Tibial nerve (tissue), 4 donors: ENCODE results near the gene COQ2. TPM values are rescaled to one million over a fixed set of nuclear protein-coding genes. Genes with fewer than 3 reads are reported as not detected.
"Not testable (repeated sequence)": the region's sequence is repeated elsewhere in the genome, so short reads cannot be mapped to it uniquely, and the experiment has no call there.

Source experiments
- DNase-seq, 2 donors: peaks; one replicate each; pipeline ENCODE4 v3.0.0-alpha.2; 2019; ENCODE audit warnings: low spot score in 2 of 2
- H3K27ac ChIP-seq, 4 donors: fragments of 200-600 bp; sonication (generic) in 3 of 4; one replicate each; pipeline ENCODE4 v1.5.1; 2017 to 2019; ENCODE audit warnings: mild to moderate bottlenecking in 1 of 4
- H3K27me3 ChIP-seq, 2 donors: fragments of 200-600 bp; sonication (generic) in 1 of 2; one replicate each; pipeline versions ENCODE4 v1.5.1 to v1.6.0; 2017 to 2019
- H3K36me3 ChIP-seq, 3 donors: fragments of 200-600 bp; sonication (generic); one replicate each; pipeline ENCODE4 v1.5.1; 2018 to 2019
- H3K4me1 ChIP-seq, 4 donors: fragments of 200-600 bp; sonication (generic) in 3 of 4; one replicate each; pipeline ENCODE4 v1.5.1; 2017 to 2019
- H3K4me3 ChIP-seq, 4 donors: fragments of 200-600 bp; sonication (generic) in 3 of 4; one replicate each; pipeline ENCODE4 v1.5.1; 2017 to 2019; ENCODE audit warnings: mild to moderate bottlenecking in 1 of 4, moderate library complexity in 1 of 4
- H3K9me3 ChIP-seq, 4 donors: fragments of 200-600 bp; sonication (generic) in 3 of 4; one replicate each; pipeline ENCODE4 v1.5.1; 2017 to 2019
- CTCF ChIP-seq, 5 experiments: fragments of 200-600 bp in 3 of 5; fragments of 450-650 bp in 2 of 5; sonication (generic) in 3 of 5; IDR thresholded peaks; one replicate each; pipeline ENCODE4 v1.5.1; 2016 to 2019; ENCODE audit warnings: antibody characterized with exemption in 5 of 5, mild to moderate bottlenecking in 3 of 5, moderate library complexity in 2 of 5
- EP300 ChIP-seq, 2 donors: sonication (generic); formaldehyde crosslinking; IDR thresholded peaks; one replicate each; pipeline ENCODE4 v1.6.1; 2017; ENCODE audit warnings: antibody characterized with exemption in 2 of 2, mild to moderate bottlenecking in 1 of 2
- POLR2A ChIP-seq, 2 donors: fragments of 450-650 bp; IDR thresholded peaks; one replicate each; pipeline ENCODE4 v1.6.1; 2017; ENCODE audit warnings: antibody characterized with exemption in 2 of 2, mild to moderate bottlenecking in 2 of 2, moderate library complexity in 2 of 2
- WGBS, 2 donors: methylation state at CpG; one replicate each; pipeline ENCODE4 v1.1.5; 2018; 5-methylcytosine and 5-hydroxymethylcytosine counted together
- total RNA-seq, 4 donors: library from RNA; depleted of rRNA; stranded (reverse); fragments of >200 nt; gene quantifications; one replicate each; pipeline ENCODE4 v1.1.0, GENCODE V29; 2016

The COQ2 gene
- total RNA-seq, 4 donors from 2014 or later: 9.2 to 17.7 (median 11.6) TPM

DNA sequence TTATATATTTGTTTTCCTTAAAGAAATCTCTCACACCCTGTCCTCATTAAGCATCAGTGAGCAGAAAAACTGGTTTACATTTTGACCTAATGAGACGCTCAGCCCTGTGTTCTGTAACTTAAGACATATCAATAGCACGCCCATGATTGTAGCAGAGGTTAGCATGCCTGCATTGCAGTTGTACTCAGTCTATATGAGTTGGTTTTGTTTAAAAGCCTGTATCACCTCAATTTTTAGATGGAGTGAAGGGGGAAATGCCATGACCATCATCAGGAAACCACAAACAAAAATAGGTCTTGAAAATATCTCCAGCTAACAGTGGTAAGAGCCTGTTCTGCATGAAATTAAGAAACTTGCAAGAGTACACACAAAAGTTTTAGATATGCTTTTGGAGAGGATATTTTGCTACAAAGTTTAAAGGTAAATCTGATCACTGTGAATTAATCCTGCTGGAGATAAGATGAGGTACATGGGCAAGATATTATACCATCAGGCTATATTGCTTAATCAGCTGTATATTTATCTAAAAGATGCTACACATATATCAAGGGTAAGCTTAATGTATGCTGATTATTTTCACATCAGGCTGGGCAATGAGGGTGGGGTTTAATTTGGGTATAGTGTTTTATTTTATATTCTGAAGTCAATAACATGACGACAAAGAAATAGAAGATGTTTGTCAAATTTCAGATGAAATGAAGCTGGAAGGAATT, 13.1 kb upstream of the COQ2 start:
- TF ChIP-seq EP300 (IDR thresholded peaks at IDR 0.05) (no peak), POLR2A (IDR thresholded peaks at IDR 0.05) (no peak), CTCF (IDR thresholded peaks at IDR 0.05) (no peak)
- no peaks in the 10 kb centered on the region for H3K9me3 ChIP-seq
- H3K4me1 ChIP-seq: no peaks in the 10 kb centered on the region
- no peaks in the 10 kb centered on the region for H3K36me3 ChIP-seq
- no peak overlapping the region for H3K4me3 ChIP-seq
- no peaks in the 10 kb centered on the region for H3K27me3 ChIP-seq
- DNase-seq: no peak
- WGBS, 2 donors: 72 to 81% methylated on average over 3 of the region's 3 CpGs
- H3K27ac ChIP-seq: no peak overlapping the region

GRCh38 chr4:83293305-83294046, 8.9 kb upstream of the COQ2 start:
- Histone ChIP-seq H3K27me3 (no peaks in the 10 kb centered on the region), H3K36me3 (no peaks in the 10 kb centered on the region), H3K4me1 (no peaks in the 10 kb centered on the region), H3K9me3 (no peaks in the 10 kb centered on the region), H3K27ac (no peak overlapping the region), H3K4me3 (no peak overlapping the region)
- DNase-seq: no peak
- WGBS, 2 donors: 76 to 83% methylated on average over 8 of the region's 8 CpGs
- TF ChIP-seq CTCF (IDR thresholded peaks at IDR 0.05) (no peak), EP300 (IDR thresholded peaks at IDR 0.05) (no peak), POLR2A (IDR thresholded peaks at IDR 0.05) (no peak)

DNA sequence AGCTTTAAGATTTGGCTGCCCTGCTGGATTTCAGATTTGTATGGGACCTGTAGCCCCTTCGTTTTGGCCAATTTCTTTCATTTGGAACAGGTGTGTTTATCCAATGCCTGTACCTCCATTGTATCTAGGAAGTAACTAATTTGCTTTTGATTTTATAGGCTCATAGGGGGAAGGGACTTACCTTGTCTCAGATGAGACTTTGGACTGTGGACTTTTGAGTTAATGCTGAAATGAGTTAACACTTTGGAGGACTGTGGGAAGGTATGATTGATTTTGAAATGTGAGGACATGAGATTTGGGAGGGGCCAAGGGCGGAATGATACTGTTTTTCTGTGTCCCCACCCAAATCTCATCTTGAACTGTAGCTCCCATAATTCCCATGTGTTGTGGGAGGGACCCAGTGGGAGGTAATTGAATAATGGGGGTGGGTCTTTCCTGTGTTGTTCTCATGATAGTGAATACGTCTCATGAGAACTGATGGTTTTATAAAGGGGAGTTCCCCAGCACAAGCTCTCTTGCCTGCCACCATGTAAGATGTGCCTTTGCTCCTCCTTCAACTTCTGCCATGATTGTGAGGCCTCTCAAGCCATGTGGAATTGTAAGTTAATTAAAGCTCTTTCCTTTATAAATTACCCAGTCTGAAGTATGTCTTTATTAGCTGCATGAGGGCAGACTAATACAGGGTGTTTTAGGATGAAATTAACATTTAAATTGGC, 5.6 kb upstream of the COQ2 start:
- H3K27me3 ChIP-seq, H3K4me1 ChIP-seq, H3K9me3 ChIP-seq, H3K36me3 ChIP-seq, DNase-seq, H3K27ac ChIP-seq, H3K4me3 ChIP-seq: not testable (repeated sequence)
- 82 to 84% methylated on average over 3 of the region's 3 CpGs for WGBS, 2 donors

DNA sequence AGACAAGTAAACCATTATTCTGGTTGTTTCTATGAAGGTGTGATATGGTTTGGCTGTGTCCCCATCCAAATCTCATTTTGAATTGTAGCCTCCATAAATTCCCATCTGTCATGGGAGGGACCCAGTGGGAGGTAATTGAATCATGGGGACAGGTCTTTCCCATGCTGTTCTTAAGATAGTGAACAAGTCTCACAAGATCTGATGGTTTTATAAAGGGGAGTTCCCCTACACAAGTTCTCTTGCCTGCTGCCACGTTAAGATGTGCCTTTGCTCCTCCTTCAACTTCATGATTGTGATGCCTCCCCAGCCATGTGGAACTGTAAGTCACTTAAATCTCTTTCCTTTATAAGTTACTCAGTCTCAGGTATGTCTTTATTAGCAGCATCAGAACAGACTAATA, 3.8 kb upstream of the COQ2 start:
- 43 to 47% methylated on average over 1 of the region's 1 CpG for WGBS, 2 donors
- not testable (repeated sequence) for H3K36me3 ChIP-seq, H3K27me3 ChIP-seq, H3K4me1 ChIP-seq, H3K27ac ChIP-seq, DNase-seq, H3K4me3 ChIP-seq, H3K9me3 ChIP-seq

DNA sequence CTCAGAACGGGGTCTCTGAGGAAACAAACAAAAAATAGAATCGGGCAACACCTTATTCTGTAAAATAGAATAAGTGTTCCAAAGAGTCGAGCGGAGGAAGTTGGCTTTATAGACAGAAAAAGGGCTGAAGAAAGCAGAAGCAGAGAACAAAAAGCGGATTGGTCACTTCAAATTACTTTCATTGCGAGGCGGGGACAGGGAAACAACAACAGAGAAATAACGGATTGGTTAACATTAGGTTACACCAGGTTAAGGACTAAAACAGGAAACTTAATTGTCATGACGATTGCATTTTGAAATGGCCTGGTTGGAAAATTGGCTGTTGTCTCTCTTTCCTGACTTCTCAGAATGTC, 433 bp upstream of the COQ2 start:
- no peak for TF ChIP-seq EP300 (IDR thresholded peaks at IDR 0.05)
- TF ChIP-seq CTCF (IDR thresholded peaks at IDR 0.05): no peak
- TF ChIP-seq POLR2A (IDR thresholded peaks at IDR 0.05): no peak
- Histone ChIP-seq H3K4me1 (peaks cover 0 to 24% (median 6%) of the 10 kb centered on the region in 4 donors), H3K27ac (peak overlapping the region; percentile 88 to 94 (median 90)), H3K9me3 (no peaks in the 10 kb centered on the region), H3K4me3 (peak overlapping the region; percentile 40 to 70 (median 58)), H3K27me3 (no peaks in the 10 kb centered on the region), H3K36me3 (no peaks in the 10 kb centered on the region)
- peak in 1 of 2 donors; percentile 33 for DNase-seq
- 0 to 2% methylated on average over 9 of the region's 9 CpGs for WGBS, 2 donors

- WGBS, 2 donors: 85 to 87% methylated on average over 7 of the region's 7 CpGs
- H3K4me1 ChIP-seq: peaks cover 0 to 24% (median 6%) of the 10 kb centered on the region in 4 donors
Measured at GRCh38 chr4:83283181-83283580, 1.4 kb downstream of the COQ2 start.

More at GRCh38 chr4:83283181-83283580, 1.4 kb downstream of the COQ2 start:
- Histone ChIP-seq H3K4me3 (no peak overlapping the region), H3K36me3 (peaks cover 0 to 7% (median 0%) of the 10 kb centered on the region in 3 donors), H3K27me3 (no peaks in the 10 kb centered on the region), H3K27ac (no peak overlapping the region), H3K9me3 (no peaks in the 10 kb centered on the region)
- no peak for DNase-seq
- no peak for TF ChIP-seq CTCF (IDR thresholded peaks at IDR 0.05)
- no peak for TF ChIP-seq POLR2A (IDR thresholded peaks at IDR 0.05)
- no peak for TF ChIP-seq EP300 (IDR thresholded peaks at IDR 0.05)
